Hematopoietic multipotent progenitor cell treated with erythropoietin and hydrocortisone succinate and interleukin-3 and kit ligand, for 17 days (in vitro differentiated cells): ENCODE measurements around the gene PDIA5.

ENCODE experiments used
- DNase-seq: peaks from one replicate; pipeline ENCODE4 v3.0.0-alpha.2; 2015; ENCODE audit warnings: low spot score

The PDIA5 gene

DNA sequence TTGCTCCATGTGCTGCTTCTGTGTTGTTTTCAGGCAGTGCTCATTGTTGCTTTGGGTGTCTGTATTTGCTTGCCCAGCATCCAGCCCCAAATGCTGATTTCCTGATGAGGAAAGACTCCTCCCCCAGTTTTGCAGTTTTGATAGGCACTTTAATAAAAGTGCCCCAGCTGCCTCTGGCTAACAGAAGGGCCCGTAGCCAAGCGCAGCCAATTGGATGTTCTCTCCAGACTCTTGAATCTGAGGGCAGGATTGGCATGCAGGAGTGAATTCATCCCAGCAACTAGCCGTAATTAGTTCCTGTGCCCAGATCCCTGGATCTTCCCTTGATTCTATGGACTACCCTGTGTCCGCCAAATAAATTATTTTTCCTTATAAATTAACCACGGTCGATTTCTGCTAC lies 24.4 kb upstream of the PDIA5 start:
- no peak for DNase-seq

DNA sequence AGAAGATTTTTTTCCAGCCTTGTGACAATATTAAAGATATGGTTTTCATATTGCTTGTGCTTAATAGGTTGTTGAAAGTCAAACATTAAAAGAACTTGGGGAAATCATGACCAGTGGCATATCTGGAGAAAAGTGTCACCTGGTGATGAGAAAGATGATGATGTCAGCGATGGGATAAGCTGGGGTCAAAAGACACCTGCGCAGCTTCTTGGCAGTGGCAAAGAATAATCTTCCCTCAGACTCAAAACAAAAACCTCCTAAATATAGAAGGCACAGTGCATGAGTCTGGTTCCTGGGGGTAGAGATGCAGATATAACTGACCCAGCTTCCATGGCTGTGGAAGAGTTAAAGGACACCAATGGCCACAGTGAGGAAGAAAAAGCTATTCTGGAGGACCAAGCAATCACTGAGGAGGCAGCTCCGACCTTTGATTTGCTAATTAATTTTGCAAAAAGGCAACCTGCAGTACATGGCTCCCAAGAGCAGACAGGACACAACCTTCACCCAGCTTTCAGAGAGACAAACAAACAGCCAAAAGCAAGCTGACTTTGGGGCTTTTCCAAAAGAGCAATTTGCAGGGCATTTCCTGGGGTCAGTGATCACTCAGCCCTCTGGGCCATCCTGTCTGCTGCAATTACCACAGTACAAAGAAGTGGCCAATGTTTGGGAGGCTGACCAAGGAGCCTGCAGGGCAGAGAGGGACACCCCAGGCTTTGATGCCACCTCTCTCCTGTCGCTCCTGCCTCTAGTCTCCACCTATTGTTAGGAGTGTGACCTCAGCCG lies 21.7 kb upstream of the PDIA5 start:
- no peak for DNase-seq

DNA sequence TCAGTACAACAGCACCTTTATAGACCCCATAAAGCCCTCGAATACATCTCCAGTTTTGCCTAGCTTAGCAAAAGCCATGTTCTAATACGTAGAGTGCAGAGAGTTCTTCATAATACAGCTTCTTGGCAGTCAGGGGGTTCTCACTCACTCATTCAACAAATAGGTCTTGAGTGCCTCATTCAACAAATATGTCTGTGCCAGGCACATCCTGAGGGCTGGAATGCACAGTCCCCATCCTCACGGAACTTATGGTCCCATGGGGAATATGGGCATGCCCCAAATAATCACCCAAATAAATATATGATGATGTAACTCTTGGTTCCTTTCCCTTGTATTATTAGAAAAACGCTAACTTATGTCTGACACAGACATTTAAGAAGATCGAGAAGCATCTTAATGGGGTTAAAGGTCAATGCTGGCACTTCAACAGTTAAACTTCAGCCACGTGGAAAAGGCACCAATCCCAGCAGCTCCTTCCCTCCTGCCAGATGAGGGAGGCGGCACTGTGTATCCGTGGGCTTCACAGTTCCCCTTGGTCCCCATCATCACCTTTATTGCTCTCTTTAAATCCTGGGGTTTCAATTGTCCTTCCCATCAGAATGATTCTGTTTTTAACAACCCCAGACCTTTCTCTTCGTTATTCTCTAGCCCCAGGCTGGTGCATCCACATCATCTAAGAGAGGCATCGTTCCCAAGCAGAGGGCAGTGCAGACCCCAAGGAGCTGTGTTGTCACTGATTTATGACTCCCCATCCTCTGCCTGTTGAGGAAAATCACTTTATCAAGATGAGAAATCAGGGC lies 20.4 kb upstream of the PDIA5 start:
- no peak for DNase-seq

DNA sequence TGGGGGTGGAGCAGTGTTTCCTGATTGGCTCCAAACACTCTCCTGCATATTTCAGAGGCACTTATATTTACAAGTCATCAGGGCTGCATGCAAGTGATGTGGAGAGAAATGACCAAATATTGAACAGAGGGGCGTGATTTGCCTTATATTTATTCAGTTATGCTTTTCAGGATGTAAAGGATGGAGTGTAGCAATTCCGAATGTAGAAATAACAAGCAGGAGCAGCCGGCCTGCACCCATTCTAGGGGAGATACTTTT lies 19.8 kb upstream of the PDIA5 start:
- DNase-seq, result no peak

DNA sequence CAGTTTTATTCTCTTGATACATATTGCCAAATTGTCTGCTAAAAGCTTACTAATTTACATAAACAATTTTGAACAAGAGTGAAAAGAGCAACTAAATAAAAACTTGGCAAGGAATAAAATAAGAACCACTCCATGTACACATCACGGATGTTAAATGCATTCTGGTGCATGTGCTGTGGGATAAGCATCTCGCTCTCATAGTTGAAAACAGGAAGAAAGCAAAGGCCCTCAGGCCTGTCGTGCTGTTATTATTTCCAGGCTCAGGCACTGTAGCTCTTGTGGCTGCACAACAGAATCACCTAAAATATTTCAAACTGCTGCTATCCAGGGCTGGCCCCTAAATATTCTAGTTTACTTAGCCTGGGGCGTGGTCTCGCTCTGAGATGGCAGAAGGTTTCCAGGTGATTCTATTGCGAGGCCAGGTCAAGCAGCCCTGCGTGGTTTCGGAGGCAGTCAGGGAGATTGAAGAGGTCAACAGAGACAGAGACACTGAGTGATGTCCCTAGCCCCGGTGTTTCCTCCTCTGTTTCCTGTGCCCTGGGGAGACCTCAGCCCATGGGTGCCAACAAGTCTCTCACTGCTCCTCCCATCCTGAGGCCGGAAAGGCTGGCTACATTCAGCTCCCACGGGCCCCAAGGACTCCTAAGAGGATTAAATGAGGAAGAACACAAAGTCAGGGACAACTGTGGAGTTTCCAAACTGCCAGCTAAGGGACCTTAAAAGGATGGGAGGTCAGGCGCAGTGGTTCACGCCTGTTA lies 18.2 kb upstream of the PDIA5 start:
- no peak for DNase-seq

DNA sequence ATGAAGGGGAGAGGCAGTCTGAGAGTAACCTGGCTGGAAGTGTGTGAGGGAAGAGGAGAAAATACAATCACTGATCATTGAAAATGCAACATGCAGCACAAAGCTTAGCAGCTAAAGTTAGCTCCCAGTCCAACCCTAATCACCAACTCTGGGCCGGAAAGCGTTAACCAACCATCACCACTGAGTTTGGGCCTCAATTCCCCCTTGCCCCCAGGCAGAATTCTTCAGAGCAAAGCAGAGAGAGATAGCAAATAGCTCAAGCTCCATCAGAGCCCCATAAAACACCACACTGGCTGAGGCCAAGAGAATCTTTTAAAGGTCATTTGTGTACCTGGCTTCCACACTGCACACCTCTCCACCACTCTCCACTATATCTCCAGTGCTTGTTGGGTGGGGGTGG lies 16.2 kb upstream of the PDIA5 start:
- no peak for DNase-seq

DNA sequence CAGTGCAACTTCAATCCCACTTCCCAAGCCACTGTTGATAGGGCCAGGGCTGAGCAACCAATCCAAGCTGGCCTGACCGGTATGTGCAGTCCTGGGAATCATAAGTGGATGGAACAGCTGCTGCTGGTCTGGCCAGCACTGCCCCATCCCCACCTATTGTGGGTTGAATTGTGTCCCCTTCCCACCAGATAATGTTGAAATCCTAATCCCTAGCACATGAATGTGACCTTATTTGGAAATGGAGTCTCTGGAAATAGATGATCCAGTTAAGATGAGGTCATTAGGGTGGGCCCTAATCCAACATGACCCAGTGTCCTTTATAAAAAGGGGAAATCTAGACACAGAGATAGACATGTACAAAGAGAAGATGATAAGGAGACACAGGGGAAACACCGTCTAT lies 13.7 kb upstream of the PDIA5 start:
- DNase-seq, result no peak

DNA sequence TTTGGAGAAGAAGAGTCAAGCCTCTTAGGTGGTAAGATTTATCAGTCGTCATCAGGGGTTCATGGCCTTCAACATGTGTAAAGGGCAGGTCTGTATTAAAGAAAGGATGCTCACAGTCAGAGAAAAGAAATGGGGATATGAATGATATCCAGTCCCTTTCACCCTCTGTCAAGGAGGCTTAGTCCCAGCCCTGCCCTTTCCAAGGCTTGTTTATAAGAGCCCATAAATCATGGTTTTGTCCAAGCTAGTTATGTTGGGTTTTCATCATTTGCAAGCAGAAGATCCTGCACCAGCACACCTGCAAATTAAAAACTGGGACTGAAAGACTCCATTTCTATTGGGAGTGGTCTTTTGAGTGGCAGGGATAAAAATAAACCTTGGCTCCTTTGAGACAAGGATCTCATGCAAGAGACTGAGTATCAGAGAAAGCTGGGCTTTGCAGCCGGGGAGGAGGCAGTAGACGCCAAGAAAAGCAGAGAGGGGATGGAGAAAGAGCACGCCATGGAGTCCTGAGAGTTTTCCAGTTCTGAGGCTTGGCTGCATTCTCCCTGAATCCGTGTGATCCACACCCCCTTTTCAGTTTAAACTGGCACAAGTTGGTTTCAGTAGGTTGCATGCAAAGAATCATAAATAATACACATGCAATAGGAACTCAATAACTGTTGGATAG lies 12.6 kb upstream of the PDIA5 start:
- DNase-seq, result no peak

DNA sequence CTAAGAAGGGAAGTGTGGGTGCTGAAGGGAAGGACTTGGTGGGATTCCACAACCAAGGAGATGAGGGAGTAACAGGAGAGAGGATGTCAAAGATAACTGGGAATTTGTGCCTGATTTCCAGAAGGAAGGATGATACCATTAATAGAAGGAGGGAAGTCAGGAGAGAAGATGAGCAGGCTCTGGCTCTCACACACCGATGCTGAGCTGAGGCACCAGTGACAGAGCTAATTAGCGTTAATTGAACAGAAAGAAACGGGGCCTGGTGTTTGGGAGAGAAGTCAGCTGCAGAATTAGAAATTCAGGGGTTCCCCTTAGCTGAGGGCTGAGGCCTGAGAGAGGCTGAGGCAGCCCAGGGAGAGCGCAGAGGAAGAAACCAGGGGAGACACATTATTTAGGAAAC lies 11.9 kb upstream of the PDIA5 start:
- no peak for DNase-seq

DNA sequence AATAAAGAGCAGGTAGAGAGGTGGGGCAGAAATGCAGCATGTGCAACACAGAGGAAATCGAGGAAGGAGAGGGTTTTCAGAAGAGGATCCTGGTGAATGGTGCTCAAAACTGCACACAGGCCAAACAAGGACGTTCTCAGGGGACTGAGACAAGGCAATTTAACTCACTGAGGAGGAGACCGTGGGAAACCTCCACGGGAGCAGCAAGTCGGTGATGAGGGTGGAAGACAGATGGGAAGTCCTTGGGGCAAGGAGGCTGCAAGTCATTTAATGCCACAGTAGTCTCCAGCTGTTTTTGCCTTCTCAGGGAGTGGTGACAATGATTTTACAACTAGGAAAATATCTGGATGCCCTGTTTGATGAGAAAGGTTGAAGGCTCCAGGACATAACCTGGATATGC lies 11.5 kb upstream of the PDIA5 start:
- no peak for DNase-seq

DNA sequence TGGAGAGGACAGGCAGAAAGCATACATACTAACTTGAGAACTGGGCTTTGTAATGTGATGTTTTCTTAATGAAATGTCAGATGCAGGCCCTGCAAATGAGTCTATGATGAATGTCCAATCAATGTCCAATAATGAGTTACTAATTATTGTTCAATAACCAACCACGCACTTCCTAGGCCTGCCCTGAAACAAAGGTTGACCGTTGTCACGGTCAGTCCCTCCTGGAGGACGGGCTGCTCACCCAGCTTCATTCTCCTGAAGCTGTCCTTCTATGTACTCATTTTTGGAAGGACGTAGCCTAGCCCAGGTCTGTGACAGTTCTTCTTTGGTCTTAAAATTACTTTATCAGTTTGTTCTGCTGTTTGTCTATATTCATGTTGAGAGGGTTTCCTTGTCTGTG lies 8.3 kb upstream of the PDIA5 start:
- no peak for DNase-seq

DNA sequence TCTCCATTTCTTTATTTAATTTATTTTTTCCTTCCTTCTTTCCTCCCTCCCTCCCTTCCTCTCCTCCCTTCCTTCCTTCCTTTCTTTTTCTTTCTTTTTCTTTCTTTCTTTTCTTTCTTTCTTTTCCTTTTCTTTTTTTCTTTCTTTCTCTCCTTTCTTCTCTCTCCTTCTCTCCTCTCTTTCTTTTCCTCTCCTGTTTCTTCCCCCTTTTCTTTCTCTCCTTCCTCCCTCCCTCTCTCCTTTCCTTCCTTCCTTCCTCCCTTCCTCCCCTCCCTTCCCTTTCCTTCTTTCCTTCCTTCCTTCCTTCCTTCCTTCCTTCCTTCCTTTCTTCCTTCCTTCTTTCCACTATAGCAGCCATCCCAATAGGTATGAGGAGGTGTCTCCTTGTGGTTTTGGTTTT lies 6.8 kb upstream of the PDIA5 start:
- no peak for DNase-seq

DNA sequence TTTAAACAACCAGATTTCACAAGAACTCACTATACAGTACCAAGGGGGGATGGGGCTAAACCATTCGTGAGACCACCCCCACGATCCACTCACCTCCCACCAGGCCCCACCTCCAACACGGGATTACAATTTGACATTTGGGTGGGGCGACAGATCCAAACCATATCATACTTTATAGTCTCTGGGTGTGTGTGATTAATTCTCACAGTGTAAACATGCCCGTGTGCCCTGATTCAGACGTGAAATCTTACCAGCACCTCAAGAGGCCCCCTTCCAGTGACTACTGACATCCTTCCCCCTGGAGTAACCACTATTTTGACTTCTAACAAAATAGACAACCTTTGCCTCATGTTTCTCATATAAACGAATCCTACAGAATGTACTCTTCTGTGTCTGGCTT lies 5.0 kb upstream of the PDIA5 start:
- DNase-seq, result no peak

DNA sequence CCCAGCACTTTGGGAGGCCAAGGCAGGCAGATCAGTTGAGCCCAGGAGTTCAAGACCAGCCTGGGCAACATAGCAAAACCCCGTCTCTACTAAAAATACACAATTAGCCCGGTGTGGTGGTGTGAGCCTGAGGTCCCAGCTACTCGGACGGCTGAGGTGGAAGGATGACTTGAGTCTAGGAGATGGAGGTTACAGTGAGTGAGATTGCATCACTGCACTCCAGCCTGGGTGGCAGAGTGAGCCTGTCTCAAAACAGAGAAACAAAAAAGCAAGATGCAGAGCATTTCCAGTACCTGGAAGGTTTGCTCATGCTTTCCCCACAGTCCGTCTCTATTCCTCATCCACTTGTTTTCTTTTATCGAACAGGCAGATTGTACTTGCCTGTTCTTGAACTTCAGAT lies 3.8 kb upstream of the PDIA5 start:
- no peak for DNase-seq

DNA sequence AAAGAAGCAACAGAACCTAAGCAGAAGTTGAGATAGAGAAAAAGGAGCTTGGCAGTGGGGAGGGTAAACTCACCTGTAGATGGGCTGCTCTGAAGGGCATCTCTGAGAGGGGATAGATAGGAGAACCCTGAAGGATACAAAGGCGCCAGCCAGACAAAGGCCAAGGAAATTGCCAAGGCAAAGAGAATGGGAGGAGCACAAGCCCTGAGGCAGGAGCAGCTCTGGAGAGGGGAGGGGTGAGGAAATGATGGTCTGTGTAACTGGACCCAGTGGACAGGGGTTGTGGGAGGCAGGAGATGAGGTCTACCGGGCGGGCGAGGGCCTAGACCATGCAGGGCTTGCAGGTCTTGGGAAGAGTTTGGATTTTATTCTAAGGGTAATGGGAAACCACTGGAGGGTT lies 2.3 kb upstream of the PDIA5 start:
- DNase-seq, result no peak

DNA sequence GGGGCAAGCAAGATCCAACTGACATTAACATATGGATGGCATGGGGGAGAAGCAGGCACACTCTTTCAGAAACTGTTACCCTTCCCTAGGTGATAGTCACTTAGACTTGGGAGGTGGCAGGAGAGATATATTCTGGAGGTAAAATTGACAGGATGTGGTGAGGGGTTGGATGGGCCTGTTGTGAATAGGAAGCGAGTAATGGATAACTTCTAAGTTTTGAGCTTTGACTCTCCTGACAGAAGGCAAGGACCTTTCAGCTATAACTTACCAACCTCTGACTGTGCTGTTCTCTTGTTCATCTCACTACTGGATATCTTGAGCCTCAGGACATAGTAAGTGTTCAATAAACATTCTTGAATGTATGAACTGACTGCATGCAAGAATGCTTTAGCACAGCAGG lies 1.9 kb upstream of the PDIA5 start:
- no peak for DNase-seq

DNA sequence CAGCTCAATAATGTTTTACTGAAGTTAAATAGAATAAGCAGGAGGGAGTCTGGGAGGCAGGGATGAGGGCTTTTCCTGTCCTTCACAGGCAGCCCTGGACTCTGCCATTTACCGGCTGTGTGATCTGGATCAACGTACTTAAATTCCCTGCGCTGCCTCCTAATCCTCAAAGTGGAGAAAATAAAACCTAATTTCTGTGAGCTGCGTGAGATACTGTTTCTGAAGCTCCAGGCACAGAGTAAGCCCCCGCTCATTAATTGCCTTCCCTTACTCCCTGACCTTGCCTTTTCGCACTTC lies 278 bp upstream of the PDIA5 start:
- no peak for DNase-seq

DNA sequence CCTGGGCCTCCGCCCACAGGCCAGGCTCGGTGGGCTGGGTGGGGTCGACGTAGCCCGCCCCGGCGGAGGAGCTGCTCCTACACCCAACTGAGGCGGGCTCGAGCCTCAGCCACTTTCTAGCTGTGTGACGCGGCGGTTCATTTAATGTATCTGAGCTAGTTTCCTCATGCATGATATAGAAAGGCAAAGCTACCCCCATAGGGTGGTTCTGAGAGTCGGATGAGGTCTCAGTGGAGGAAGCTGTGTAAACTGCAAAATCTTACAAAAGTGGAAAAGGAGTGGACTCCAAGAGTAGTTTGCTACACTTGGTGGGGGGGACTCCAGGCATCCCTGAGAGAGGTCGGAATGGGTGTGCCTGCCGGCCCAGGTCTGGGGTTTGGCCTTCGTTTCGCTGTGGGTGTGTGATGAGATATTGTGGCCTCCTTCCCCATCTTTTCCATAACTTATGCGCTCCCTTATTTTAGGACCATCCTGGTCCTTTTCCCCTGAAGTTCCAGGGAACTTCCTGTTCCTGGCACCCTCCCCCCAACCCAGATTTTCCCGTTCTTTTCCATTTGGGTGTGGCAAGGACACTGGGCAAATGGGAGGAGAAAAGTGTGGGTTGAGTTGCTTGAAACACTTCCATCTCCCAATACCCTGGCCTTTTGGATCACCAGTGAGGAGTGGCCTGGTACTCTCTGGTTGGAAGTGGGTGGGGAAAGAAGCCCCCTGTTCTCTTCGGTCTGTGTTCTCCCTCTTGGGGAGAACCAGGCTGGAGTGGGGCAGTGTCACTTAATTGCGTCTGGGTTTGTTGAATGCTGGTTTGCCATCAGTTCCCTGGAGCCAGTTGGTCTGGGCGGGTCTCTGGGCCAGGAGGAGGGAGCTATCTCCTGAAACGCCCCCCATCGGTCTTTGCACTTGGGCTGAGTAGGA lies 1.1 kb downstream of the PDIA5 start:
- no peak for DNase-seq

DNA sequence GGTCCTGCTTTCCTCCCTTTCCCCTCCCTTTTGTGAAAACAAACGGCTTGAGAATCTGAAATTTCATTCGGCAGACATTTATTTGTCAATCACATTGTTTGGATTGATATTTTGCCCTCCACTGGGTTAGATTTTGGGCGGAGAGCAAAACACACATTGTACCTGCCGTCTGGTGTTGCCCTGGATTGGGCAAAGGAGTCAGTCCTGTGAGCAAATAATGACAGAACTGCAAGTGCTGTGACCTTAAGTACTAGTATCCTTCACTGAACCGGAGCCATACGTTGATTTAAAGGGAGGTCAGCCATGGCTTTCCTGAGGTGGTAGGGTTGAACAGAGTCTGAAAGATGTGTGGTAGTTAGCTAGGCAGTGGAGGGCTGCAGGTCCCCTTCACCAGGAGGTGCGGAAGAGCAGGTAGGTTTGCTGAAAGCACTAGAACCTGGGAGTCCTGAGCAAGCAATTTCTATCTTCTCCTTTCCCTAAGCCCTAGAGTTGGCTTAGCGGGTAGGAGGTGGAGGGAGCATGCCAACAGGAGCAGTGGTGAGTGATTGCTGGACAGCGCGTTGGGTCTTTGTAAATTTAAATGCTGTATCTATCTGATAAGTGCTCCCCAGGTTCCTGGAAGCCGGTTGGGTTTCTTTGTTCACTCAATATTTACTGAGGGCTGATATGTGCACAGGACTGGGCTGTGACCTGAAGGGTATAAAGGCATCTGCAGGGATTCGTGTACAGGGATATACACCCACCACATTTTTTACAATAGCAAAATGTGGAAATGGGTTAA lies 2.0 kb downstream of the PDIA5 start:
- no peak for DNase-seq

DNA sequence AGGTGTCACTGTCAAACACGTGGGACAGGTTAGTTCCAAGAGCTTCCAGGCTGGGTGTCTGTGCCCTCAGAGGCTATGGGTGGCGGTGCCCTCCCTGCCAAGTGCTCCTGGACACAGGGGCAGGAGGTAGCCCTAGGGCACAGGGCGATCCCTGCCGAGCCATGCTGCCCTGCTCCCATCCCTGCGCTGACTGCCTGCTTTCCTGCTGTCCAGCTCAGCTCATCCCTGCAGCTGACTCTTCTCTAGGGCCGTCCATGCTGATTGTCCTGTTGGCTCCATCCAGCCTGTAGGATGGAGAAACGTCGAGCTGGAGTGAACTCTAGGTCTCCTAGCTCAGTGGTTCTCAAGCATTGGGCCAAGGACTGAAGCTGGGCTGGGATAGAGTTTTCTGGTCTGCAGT lies 3.7 kb downstream of the PDIA5 start:
- DNase-seq, result no peak

DNA sequence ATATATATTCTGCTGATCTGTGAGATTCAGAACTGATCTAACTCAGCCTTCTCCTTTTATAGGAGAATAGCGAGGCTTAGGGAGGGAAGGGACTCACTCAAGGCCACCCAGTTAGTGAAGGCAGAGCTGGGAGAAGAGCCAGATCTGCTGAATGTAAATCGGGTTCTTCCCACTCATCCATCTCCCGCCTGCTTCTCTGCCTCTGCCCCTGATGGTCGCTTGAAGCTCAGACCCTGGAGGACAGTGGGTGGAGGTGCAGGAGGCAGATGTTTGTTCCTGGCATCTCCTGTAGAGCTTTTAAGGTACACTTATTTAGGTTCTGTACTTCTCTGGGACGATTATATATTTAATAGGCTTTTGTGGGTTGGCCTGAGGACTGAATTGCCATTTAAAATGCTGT lies 4.3 kb downstream of the PDIA5 start:
- DNase-seq, result no peak
